Progenitor cell of endocrine pancreas (in vitro differentiated cells): ENCODE data around the gene LRRC28. TPM values are rescaled to one million over a fixed set of nuclear protein-coding genes. Genes with fewer than 3 reads are reported as not detected.
A peak's percentile ranks its signal among the peaks of the same experiment; 100 is the strongest.

Source experiments
- DNase-seq: peaks from one replicate; pipeline ENCODE4 v3.0.0; 2021; ENCODE audit warnings: low spot score; ENCODE audit not compliant: unreplicated experiment
- H3K27ac Mint-ChIP-seq: 2 replicates; pipeline ENCODE4 v1.8.0; 2021; ENCODE audit warnings: mild to moderate bottlenecking, moderate library complexity, mixed read lengths
- H3K27me3 Mint-ChIP-seq: 2 replicates; pipeline ENCODE4 v1.8.0; 2021; ENCODE audit warnings: mixed read lengths
- H3K36me3 Mint-ChIP-seq: 2 replicates; pipeline ENCODE4 v1.8.0; 2022; ENCODE audit warnings: mixed read lengths; ENCODE audit not compliant: insufficient read depth
- H3K4me1 Mint-ChIP-seq: 2 replicates; pipeline ENCODE4 v1.8.0; 2021; ENCODE audit warnings: low read depth, mixed read lengths
- H3K4me3 Mint-ChIP-seq: 2 replicates; pipeline ENCODE4 v1.8.0; 2021; ENCODE audit warnings: low read depth, mild to moderate bottlenecking, moderate library complexity, mixed read lengths
- H3K9me3 Mint-ChIP-seq: 2 replicates; pipeline ENCODE4 v1.8.0; 2021; ENCODE audit warnings: low read depth, mixed read lengths
- total RNA-seq: library from RNA; stranded (reverse); gene quantifications from 2 replicates; pipeline ENCODE4 v1.2.1, GENCODE V29; 2021
- TF ChIP-seq, protein P1 (sequence below): fragments of 200-600 bp; sonication (generic); IDR thresholded peaks from one replicate; pipeline ENCODE4 v1.5.0; 2021; ENCODE audit warnings: antibody characterized with exemption, mild to moderate bottlenecking; ENCODE audit not compliant: unreplicated experiment

The LRRC28 gene
- total RNA-seq, 1 donor from 2014 or later: 36.5 TPM

GRCh38 chr15:99426431-99427105, 175.3 kb downstream of the LRRC28 start:
- no peak for DNase-seq
- H3K4me1 Mint-ChIP-seq: no peaks in the 10 kb centered on the region
- no peak overlapping the region for H3K4me3 Mint-ChIP-seq
- peaks cover 10% of the 10 kb centered on the region for H3K27me3 Mint-ChIP-seq
- peaks cover 3% of the 10 kb centered on the region for H3K9me3 Mint-ChIP-seq
- H3K27ac Mint-ChIP-seq: peak overlapping the region; percentile 17
- H3K36me3 Mint-ChIP-seq: no peaks in the 10 kb centered on the region
- TF ChIP-seq, protein P1, sequence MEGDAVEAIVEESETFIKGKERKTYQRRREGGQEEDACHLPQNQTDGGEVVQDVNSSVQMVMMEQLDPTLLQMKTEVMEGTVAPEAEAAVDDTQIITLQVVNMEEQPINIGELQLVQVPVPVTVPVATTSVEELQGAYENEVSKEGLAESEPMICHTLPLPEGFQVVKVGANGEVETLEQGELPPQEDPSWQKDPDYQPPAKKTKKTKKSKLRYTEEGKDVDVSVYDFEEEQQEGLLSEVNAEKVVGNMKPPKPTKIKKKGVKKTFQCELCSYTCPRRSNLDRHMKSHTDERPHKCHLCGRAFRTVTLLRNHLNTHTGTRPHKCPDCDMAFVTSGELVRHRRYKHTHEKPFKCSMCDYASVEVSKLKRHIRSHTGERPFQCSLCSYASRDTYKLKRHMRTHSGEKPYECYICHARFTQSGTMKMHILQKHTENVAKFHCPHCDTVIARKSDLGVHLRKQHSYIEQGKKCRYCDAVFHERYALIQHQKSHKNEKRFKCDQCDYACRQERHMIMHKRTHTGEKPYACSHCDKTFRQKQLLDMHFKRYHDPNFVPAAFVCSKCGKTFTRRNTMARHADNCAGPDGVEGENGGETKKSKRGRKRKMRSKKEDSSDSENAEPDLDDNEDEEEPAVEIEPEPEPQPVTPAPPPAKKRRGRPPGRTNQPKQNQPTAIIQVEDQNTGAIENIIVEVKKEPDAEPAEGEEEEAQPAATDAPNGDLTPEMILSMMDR: no peak

DNA sequence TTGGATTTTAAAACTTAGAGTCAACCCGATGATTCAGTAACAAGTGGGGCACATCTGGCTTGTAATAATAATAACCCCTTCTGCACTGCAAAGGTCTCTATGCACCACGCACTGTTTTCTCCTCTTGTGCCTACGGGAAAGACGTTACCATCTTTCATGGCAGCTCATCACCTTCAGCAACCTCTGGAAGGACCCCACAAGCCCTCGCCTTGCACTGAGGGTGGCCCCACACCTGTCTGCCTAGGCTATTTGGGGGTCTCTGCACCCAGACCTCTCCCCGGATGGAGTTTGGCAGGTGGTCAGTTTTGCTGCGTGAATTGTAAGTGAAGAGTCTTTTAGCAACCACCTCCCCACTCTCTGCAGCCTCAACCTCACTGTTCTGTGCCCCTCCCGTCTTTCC, 175.9 kb downstream of the LRRC28 start:
- Mint-ChIP-seq H3K27me3 (peaks cover 10% of the 10 kb centered on the region), H3K4me3 (no peak overlapping the region), H3K9me3 (no peaks in the 10 kb centered on the region), H3K36me3 (no peaks in the 10 kb centered on the region), H3K27ac (no peak overlapping the region), H3K4me1 (no peaks in the 10 kb centered on the region)
- TF ChIP-seq, protein P1: no peak
- DNase-seq: no peak

DNA sequence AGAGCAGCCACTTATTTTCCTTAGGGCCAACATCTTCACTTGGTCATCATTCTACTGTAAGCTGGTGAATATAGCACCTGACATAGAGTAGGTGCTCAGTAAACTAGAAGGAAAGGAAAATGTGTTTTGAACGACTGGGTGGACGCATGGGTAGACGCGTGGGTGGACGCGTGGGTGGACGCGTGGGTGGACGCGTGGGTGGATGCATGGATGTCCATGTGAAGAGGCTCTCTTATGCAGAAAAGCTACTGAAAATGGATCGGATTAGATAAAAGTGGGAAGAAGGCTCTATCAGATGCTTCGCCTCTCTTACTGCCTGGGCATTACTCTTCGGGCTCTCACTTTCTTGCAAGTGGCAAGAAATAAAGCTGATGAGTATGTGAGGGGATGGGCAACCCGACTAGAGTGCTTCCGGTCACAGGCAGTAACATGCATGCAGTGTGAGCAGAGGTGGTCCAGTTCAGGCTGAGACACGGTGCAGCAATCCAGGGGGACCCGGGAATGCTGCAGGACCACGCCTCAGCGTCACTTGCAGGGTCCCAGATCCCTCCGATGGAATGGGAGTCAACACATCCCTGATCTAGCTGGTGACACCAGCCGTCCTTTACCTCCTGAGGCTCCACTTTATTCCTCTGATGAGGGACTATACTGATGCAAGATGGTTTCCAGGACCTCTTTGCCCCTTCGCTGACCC, 176.5 kb downstream of the LRRC28 start:
- H3K27me3 Mint-ChIP-seq: peaks cover 10% of the 10 kb centered on the region
- TF ChIP-seq, protein P1: no peak
- no peaks in the 10 kb centered on the region for H3K9me3 Mint-ChIP-seq
- H3K4me3 Mint-ChIP-seq: no peak overlapping the region
- H3K36me3 Mint-ChIP-seq: no peaks in the 10 kb centered on the region
- no peak overlapping the region for H3K27ac Mint-ChIP-seq
- DNase-seq: no peak
- H3K4me1 Mint-ChIP-seq: no peaks in the 10 kb centered on the region

- H3K27me3 Mint-ChIP-seq: peaks cover 14% of the 10 kb centered on the region
- H3K4me1 Mint-ChIP-seq: no peaks in the 10 kb centered on the region
- DNase-seq: no peak
- H3K9me3 Mint-ChIP-seq: no peaks in the 10 kb centered on the region
- H3K36me3 Mint-ChIP-seq: no peaks in the 10 kb centered on the region
- H3K27ac Mint-ChIP-seq: no peak overlapping the region
- no peak overlapping the region for H3K4me3 Mint-ChIP-seq
- TF ChIP-seq, protein P1: no peak
These were observed 178.4 kb downstream of the LRRC28 start for GRCh38 chr15:99429681-99430081.

DNA sequence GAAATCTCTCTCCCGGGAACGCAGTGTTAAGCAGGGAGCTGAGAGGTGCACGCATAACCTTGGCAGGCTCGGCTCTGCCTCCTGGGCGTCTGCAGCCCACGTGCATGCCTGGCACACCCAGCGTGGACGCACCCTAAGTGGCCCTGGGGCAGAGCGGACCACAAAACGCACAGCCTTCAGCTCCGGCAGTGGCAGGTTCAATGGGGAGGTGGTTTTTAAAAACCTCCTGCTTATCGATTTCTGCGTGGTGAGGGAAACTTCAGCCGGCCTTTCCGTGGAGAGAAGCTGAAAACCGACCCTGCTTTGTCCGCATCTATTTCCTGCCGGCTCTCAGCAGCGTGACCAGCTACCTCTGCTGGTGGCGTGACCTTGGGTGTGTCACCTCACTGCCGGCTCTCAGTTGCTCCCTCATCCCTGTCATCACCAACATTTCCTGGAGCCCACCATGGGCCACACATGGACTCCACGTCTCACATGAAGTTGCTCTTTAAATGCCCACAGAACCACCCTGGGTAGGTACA, 179.7 kb downstream of the LRRC28 start:
- Mint-ChIP-seq H3K36me3 (no peaks in the 10 kb centered on the region), H3K4me1 (no peaks in the 10 kb centered on the region), H3K27me3 (peaks cover 16% of the 10 kb centered on the region), H3K9me3 (no peaks in the 10 kb centered on the region), H3K4me3 (no peak overlapping the region), H3K27ac (no peak overlapping the region)
- TF ChIP-seq, protein P1: no peak
- DNase-seq: no peak
